Left forelimb (tissue), 1 donor: Measurements from ENCODE around the gene IRAK2.

Experiments used
- DNase-seq: peaks from one replicate; pipeline ENCODE4 v3.0.0-alpha.2; 2018; ENCODE audit warnings: low spot score

IRAK2 gene

GRCh38 chr3:10224794-10225665 is 60.3 kb downstream of the IRAK2 start:
- DNase-seq, result no peak

GRCh38 chr3:10226293-10226692 is 61.6 kb downstream of the IRAK2 start:
- DNase-seq, result no peak

DNA sequence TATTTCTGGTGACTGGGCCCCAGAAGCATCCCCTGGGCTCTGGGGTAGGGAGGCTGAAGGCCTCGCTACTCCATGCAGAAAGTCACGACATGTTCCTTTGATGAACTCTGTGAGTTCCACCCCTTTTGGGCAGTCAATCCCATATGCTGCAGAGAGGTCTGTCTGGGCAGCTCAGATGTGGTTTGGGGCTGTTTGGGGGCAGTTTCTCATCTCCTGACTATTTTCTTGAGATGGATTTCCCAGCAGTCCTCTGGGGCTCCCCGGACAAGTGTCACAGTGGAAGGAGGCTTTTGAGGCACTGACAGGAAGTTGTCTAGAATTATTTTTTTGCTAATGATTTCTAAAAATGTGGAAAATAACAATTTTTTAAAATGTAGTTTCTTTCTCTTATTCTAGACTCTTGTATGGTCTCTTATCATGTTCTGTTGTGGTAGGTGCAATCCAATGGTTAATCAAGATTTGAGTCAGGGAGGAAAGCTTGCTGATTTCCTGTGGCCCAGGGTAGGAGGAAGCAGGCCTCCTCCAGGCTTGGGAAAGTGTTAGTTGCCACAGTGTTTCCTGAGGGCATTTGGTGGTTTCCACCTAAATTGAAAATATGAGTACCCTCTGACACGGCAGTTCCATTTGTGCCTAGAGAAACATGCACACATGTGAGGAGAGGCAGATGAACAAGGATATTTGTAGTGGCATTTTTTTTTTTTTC is 63.7 kb downstream of the IRAK2 start:
- DNase-seq, result no peak

DNA sequence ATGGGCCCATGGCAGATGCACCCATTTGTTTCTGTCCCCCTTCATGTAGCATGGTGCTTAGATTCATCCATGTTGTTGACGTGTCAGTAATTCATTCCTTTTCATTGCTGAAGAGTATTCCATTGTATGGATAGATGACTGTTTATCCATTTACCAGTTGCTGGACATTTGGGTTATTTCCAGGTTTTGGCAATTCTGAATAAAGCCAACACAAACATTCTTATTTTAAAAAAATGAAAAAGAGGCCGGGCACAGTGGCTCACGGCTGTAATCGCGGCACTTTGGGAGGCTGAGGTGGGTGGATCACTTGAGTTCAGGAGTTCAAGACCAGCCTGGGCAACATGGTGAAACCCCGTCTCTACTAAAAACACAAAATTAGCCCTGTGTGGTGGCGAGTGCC is 64.9 kb downstream of the IRAK2 start:
- no peak for DNase-seq

- DNase-seq, result no peak
Measured at GRCh38 chr3:10232137-10232536, 67.4 kb downstream of the IRAK2 start.

DNA sequence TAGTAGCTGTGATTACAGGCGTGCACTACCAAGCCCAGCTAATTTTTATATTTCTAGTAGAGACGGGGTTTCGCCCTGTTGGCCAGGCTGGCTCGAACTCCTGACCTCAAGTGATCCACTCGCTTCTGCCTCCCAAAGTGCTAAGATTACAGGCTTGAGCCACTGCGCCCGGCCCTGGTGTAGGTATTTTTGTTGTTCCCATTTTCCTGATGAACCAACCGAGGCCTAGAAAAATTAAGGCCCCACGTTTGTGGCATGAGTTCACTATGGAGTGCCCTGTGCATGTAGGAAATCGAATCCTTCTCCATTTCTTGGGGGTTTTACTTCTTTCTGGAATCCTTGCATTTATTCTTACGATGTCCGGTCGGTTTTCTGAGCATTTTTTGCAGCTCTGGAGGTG is 69.3 kb downstream of the IRAK2 start:
- DNase-seq, result no peak

- DNase-seq, result no peak
Measured at GRCh38 chr3:10234526-10235230, 70.0 kb downstream of the IRAK2 start.

DNA sequence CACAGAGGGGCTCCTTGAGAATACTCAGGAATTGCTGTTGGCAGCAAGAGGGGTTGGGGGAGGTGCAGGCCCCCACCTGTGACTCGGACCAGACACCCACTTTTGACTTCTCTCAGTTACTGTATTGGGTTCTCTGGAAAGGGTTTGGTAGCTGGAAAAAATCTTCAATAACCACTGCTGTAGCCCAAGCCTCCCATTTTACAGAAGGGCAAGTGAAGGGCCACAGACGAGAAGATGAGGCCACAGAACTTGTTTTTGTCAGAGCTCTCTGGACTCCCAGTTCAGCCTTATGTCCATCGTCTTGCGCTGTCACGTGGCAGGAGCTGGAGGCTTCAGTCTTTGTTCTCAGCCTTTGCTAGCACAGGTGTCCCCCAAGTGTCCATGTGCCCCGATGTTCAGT is 70.8 kb downstream of the IRAK2 start:
- no peak for DNase-seq

- no peak for DNase-seq
Measured at GRCh38 chr3:10238345-10239183, 73.8 kb downstream of the IRAK2 start.

DNA sequence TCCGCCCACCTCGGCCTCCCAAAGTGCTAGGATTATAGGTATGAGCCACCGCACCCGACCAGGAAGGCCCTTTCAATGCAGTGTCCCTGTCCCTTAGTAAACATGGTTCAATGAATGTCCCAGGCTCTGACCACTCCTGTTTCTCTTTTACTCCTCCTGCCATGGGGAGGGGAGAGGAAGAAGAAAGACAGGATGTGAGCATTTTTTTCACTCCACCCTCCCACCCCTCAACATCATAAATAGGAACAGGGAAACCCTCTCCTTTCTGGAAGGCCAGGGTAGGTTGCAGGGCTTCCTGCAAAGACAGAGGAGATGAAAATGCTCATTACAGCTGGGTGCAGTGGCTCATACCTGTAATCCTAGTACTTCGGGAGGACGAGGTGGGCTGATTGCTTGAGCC is 76.1 kb downstream of the IRAK2 start:
- DNase-seq, result no peak

DNA sequence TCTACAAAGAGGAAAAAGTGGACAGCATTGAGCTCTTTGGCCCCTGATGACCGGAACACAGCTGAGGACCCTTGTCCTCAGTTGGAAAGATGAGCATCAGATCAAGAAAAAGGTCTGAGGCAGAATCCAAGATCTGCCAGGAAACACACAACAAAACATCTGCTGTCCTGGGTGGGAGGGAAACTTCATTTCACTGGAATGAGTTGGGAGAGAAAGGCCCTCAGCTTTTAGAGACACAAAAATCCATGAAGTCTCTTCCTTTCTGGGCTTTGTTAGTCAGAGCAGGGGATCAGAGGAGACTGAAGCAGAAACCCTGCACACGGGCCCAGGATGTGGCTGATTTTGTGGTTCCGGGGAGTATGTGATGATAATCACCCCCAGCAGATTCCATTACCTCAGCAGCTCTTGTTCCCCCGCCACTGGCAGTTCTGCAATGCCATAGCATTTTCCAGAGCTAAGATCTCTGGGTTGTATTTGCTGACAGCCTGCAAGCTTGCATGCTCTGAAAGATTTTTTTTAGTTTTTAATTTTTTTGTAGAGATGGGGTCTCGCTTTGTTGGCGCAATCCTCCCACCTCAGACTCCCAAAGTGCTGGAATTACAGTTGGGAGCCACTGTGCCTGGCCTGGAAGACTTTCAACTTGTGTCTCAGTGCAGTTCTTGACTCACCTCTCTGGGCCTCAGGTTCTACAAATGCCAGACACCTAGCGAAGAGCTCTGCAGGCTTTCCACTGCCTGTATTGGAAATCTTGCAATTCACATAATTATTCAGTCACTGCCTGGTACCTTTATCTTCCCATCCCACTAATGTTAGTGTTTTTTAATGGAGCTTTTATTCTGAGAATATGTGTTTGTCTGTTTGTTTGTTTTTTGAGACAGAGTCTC is 77.7 kb downstream of the IRAK2 start:
- no peak for DNase-seq

- no peak for DNase-seq
Measured at GRCh38 chr3:10244009-10244408, 79.3 kb downstream of the IRAK2 start.

DNA sequence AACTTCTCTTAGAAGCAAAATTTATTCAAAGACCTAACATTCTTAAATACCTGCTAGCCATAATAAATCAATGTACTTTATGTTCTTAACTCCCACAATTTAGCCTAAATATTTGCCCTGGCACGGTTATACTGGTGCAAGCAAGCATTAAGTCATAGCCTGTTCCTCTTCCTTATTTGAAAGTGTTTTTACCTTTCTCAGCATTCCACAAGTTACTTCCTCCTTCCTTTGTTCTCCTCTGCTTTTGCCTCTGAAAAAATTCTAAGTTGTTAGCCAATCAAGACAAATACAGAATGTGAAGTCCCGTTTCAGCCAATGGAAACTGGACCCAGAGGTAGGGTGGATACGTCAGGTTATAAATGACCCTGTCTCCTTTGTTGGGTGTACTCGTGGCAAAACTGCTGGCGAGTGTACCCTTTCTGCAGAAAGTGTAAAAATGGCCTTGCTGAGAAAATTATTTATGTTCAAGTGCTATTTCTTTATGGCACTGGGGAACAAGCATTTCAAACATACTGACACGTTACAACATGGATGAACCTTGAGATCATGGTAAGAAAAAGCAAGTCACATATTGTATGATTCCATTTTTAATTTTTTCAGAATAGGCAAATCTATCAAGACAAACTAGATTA is 80.5 kb downstream of the IRAK2 start:
- DNase-seq, result no peak

- DNase-seq, result no peak
Measured at GRCh38 chr3:10247679-10248183, 83.0 kb downstream of the IRAK2 start.

GRCh38 chr3:10248184-10248983 is 83.7 kb downstream of the IRAK2 start, which contains the start of gene TATDN2:
TSS of gene TATDN2 (plus strand) at chr3:10248459. CDS start at chr3:10249201, 742 bp downstream.
- DNase-seq, result peak; percentile 93

DNA sequence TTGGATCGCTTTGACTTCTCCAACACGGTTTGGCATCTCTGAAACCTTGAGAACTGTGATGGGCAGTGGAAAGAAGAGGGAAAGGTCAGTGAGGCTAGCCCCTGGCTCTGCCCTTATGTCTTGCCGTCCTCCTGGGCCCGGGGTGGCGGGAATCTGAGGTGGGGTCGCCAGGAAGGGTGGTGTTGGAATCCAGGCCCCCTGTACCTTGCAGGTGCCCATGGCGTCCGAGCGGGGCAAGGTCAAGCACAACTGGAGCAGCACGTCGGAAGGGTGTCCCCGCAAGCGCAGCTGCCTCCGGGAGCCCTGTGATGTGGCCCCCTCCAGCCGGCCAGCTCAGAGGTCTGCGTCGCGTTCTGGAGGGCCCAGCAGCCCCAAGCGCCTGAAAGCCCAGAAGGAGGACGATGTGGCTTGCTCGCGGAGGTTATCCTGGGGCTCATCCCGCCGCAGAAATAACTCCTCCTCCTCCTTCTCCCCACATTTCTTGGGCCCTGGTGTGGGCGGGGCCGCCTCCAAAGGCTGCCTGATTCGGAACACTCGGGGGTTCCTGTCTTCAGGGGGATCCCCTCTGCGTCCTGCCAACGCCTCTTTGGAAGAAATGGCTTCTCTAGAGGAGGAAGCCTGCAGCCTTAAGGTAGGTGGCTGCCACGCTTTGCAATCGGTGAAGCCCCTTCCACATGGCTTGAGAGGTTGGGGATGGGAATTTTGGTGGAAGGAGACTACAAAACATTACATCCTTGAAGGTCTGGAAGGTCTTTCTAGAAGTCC is 84.4 kb downstream of the IRAK2 start:
- DNase-seq, result peak; percentile 68

- no peak for DNase-seq
Measured at GRCh38 chr3:10249833-10250232, 85.1 kb downstream of the IRAK2 start.

DNA sequence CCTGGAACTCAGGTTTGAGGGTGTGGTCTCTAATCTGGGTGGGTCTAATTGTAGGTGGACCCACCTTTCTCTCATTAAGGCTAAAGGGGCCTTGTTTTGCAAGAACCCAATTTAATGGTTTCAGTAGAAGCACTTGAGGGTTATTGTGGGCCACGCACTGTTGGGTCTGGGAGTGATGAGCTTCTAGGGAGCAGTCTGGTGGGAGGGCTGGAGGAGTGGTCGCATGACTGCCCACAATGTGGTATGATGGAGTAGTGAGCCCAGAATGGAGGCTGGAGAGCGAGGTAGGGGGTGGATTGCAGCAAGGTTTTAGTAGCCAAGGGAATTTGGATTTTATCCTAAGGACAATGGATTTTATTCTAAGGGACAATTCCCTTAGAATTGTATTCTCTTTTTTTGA is 86.3 kb downstream of the IRAK2 start:
- DNase-seq, result no peak
